OCI-LY3 (cell line): ENCODE results near the gene PBOV1.

Source experiments
- EZH2phosphoT487 ChIP-seq: fragments of 200-600 bp; shearing (Covaris generic); IDR thresholded peaks from 2 replicates; pipeline ENCODE4 v1.6.1; 2018; ENCODE audit warnings: antibody characterized with exemption, mixed run types, low read depth
- TF ChIP-seq, protein P1 (sequence below): fragments of 200-600, 300-600 bp; sonication (generic); IDR thresholded peaks from 2 replicates; pipeline ENCODE4 v1.5.1; 2014; ENCODE audit warnings: antibody characterized with exemption, low read length, low read depth

DNA sequence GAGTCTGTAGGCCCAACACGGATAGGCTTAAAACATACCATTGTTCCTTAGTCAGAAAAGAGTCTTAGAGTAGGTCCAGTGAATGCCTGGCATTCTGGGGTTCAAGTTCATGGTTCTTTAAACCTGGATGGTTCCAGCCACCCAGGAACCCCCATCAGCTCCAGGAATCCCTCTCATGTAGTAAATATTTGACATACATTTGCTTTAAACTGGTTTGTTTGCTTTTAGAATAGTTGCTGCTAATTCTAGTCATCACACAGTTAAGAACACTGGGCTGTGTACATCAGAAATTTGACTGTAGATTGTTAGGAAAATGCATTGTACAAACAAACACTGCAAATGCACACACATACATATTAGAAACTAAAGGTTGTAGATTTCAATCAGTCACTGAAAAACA, 30.6 kb upstream of the PBOV1 start:
- TF ChIP-seq, protein P1, sequence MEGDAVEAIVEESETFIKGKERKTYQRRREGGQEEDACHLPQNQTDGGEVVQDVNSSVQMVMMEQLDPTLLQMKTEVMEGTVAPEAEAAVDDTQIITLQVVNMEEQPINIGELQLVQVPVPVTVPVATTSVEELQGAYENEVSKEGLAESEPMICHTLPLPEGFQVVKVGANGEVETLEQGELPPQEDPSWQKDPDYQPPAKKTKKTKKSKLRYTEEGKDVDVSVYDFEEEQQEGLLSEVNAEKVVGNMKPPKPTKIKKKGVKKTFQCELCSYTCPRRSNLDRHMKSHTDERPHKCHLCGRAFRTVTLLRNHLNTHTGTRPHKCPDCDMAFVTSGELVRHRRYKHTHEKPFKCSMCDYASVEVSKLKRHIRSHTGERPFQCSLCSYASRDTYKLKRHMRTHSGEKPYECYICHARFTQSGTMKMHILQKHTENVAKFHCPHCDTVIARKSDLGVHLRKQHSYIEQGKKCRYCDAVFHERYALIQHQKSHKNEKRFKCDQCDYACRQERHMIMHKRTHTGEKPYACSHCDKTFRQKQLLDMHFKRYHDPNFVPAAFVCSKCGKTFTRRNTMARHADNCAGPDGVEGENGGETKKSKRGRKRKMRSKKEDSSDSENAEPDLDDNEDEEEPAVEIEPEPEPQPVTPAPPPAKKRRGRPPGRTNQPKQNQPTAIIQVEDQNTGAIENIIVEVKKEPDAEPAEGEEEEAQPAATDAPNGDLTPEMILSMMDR, result no peak
- TF ChIP-seq EZH2phosphoT487, result no peak
